GM19238 (cell line): ENCODE data around the gene IMPDH1.

ENCODE experiments used
- DNase-seq: peaks from one replicate; pipeline ENCODE4 v3.0.0; 2011; ENCODE audit warnings: low spot score; ENCODE audit not compliant: insufficient read length

IMPDH1 gene

DNA sequence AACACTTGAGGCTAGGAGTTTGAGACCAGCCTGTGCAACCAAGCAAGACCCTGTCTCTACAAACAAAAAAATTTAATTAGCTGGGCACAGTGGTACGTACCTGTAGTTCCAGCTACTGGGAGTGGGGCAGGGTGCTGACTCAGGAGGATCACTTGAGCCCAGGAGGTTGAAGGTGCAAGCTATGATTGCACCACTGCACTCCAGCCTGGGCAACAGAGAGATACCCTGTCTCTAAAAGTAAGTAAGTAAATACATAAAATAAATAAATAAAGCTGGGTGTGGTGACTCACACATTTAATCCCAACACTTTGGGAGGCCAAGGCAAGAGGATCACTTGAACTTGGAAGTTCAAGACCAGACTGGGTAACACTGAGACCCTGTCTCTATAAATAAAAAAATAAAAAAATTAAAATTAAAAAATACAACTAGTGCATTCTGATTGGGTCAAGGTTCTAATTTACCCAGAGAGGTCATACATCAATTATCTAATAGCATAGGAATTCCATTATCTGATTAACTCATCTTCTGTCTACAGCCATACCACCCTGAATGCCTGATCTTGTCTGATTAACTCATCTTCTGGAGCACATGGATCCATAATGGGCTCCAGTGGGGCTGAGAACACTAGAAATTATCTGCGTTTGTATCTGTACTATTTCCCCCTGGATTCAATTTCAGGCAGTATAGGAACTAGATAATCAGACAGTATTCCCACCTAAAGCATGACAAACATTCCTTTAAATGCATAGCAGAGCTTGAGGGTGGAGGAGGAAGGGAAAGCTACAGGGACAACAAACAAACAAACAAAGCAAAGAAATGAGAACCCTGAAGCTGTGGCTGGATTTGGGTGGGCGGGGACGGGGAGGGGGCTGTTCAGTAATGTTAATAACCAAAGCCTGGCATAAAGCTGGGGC, 24.9 kb upstream of the IMPDH1 start:
- no peak for DNase-seq

DNA sequence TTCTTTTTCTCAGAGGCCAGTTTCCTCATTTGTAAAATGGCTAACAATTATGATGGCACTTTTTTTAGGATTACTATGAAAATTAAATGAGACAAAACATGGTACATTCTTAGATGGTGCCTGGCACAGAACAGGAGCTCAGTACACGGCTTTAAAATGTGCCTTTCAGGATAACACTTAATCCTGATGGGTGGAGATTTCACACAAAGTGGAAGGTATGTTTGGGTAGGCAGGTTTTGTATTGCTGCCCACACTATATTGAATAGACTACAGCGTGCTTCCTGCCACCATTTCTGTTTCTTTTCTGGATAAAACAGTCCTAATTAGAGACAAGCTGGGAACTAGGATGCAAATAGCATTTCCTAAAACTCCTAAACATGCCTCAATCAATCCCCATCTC, 22.0 kb upstream of the IMPDH1 start:
- DNase-seq: no peak

DNA sequence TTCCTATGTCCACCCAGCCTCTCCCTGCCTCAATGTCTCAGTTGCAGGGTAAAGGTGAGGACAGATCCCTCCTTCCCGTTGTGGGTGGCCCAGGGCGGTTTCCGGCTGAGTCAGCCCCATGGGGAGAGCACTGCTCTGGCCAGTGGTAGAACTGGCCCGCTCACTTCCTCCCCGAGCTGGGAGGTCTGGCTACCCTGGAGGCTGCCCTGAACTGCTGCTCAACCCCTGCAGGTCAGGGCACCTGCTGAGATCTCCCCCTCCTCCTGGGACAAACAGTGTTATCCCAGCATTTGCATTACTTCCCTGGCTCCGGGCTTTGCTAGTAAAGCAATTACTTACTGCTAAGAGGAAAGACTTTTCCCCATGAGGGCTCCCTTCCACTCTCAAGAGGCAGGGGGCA, 21.4 kb upstream of the IMPDH1 start:
- no peak for DNase-seq

DNA sequence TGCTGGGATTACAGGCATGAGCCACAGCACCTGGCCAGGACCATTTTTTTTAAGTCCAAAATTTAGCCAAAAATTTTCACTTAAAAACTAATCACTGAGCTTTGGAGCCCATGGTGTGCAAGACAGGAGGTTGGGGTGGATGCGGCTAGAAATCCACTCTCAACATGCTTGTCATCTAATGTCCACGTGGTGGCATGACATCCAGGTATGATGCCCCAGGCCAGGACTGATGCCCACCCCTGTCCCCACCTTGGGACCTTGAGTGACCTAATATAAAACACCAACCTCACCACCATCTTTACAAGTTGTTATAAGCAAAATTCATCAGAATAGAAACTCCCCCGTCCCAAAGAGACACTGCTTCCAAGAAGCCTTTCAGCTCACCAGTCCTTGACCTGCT, 20.4 kb upstream of the IMPDH1 start:
- no peak for DNase-seq

DNA sequence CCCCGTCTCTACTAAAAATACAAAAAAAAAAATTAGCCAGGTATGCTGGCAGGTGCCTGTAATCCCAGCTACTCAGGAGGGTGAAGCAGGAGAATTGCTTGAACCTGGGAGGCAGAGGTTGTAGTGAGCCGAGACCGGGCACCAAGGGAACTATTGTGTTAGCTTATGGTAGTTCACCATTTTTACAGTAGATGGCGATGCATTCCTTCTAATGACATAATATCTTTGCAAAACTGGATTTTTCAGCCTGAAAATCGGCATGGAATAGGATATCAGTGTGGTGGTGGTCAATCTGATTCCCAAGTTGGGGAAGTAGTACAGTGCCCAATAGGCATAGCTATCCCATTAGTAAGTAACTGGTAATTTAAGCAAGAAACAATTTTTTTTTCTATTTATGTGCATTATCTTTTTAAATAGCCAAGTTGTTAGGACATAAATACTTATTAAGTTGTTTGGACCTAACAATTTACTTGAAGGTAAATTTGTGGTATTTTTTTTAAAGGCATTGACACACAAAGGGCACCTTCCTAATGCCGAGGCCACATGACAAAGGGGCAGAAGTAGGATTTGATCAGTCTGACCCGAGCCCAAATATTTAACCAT, 17.6 kb upstream of the IMPDH1 start:
- DNase-seq: no peak

DNA sequence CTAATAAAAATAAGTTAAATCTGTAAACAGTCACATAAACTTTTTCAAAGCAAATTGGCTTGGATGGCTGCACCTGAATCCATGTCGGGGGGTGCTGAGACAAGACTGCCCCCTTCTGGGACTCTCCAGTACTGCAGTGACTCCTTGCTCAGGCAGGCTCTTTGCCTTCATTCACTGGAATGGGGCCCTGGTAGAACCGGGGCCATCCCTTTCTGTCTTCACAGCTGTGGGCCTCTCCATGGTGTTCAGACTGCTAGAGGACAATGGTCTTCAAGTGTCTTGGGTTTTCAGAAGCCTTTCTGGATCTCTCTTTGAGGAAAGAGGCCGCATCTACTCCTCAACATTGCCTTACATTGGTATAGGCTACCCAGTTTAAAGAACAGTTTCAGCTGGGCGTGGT, 16.1 kb upstream of the IMPDH1 start:
- DNase-seq: peak; percentile 53

DNA sequence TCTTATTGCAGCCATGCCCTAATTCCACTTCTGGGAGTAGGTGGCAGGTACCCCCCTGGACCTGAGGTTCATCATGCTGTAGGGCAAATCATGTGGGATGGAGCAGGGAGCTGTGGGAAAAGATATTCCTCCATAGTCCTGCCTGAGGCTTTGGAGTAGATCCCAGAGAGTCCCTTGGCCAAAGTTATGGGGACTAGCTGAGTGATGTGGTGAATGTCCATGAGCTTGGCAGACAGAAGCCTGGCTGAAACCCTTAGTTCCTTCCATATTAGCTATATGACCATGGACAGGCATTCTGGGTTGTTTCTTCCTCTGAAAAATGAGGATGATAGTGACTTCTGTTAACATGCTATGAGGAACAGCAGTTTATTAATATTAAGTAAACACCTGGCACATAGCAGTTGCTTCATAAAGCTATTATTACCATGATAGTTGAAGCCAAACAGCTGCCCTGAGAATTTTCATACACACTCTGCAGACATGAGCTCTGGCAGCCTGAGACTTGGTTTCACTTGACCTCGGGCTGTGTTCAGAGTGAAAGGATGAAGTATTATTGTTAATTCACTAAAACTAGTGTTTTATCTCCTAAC, 15.0 kb upstream of the IMPDH1 start:
- DNase-seq: no peak

DNA sequence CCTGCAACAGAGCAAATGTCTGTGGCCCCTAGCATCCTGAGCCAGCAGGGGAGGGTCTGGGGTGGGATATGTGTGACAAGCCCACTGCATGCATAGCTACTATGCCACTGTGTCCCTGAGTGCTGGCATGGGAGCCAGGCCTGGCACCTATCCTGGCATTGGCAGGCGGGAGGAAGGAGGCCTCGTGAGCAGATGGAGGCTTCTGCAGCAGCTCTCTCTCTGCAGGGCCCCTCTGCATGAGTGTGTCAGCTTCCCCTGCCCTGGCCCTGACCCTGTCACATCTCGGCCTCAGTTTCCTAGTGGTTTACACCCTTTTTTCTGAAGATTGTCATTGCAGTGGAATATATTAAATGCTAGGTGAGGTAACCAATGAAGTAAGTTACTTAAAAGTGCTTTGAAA, 13.1 kb upstream of the IMPDH1 start:
- DNase-seq: no peak

DNA sequence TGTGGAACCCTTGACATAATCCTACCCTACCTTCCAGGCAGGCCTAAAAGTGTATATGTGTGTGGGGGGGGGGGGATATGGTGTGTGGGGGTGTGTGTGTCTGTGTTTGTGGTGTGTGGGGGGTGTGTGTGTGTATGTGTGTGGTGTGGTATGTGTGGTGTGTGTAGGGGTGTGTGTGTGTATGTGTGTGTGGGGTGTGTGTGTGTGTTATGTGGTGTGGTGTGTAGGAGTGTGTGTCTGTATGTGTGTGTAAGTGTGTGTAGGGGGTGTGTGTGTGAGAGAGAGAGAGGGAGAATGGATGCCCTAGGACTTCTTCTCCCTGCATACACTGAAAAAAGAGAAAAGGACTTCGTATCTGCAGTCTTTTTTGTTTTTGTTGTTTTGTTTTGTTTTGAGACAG, 12.3 kb upstream of the IMPDH1 start:
- DNase-seq: no peak

DNA sequence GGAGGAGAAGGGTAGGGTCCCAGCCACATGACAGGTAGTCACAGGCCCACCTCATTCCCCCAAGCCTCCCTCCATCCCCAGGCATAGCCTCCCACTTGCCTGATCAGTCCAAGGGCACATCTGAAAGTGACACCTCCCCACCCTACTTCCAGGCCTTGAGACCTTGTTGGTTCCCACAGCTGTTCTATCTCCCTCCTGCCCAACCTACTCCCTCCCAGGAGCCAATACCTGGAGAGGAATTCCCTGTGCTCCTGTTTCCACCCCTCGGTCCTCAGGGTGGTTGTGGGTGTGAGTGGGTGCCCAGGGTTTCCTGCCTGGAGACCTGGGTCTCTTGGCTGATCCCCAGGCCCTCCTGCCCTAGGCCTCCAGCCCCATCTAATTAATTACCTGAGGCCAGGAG, 11.6 kb upstream of the IMPDH1 start:
- DNase-seq: no peak

DNA sequence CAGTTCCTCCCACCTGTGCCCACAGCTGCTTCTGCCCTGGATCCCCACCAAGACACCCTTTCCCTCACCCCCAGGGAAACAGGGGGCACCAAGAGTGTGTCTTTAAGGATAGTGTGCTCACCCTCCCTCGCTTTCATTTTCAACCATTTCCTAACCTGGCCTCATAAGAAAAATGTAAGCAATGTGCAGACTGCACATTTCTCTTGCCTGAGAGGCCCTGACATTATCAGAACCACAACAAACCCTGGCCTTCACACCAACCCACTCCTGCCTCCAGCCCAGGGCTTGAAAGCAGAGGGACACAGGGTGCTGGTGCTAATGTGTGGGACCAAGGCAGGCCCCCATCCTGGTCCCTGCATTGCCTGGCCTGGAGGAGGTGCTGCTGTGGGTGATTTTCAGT, 11.0 kb upstream of the IMPDH1 start:
- no peak for DNase-seq

DNA sequence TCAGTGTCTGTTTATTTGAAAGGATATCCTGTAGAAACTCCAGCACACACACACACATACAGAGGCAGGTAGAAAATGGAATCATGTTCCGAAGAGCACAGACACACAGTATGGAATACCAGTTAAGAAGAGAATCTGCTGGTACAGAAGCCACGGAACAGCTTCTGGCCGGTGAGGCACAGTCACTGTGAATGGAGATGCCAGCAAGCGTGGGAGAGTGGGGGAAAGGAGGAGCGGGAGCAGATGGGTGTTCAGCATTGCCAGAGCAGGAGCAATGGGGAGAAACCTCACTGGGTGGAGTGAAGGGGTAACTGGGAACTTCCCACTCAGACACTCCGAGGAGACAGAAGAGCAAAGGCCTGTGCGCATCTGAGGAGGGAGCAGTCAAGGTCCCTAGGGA, 9.5 kb upstream of the IMPDH1 start:
- DNase-seq: no peak

DNA sequence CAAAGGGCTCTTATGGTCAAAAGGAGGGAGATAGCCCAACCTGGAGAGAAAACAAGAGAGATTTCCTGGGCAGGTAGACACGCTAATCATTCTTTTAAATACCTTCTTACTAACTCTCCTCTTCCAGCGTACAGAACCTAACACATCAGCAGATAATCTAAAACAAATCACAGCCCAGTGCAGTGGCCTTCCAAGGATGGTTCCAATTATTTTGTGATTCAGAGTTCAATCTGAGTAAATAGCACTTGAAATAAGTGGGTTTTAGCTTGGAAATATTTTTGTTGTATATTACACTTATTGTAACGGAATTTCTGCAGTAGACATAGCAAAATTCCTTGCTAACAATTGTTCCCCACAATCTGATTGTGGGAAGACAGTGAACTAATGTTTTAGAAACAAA, 7.3 kb upstream of the IMPDH1 start:
- DNase-seq: no peak

DNA sequence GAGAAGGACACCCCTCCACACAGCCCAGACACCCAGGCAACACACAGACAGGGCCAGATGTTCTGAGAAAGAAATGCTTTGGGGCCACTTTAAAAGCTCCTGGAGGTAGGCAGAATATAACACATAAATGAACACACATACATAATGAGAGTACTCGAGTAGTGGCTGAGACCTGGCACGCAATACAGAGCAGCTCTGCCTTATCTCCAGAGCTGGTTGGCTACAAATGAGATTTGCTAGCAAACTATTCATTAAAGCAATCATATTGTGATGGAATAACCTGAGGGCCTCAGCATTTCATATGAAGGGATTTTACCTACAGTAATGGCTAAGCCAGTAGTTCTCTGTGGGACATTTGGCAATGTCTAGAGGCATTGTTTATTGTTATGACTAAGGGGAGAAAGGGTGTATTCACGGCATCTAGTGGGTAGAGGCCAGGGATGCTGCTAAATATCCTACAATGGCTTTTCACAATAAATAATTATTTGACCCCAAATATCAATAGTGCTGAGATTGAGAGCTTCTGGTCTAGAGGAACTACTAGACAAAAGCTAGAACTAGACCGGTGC, 5.5 kb upstream of the IMPDH1 start:
- no peak for DNase-seq

DNA sequence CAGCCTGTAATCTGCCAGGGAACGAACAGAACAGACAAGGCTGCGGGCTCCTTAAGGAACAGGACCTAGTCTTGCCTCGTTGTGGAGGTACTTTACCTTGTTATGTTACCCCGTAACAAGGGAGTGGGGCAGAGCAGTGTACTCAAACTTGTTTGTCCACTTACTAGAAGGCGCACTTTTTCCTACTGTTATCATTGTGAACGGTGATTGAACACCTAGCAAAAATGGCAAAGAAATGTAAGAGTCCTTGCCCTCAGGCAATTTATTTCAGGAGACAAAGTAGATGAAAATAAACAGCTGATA, 620 bp upstream of the IMPDH1 start:
- no peak for DNase-seq

DNA sequence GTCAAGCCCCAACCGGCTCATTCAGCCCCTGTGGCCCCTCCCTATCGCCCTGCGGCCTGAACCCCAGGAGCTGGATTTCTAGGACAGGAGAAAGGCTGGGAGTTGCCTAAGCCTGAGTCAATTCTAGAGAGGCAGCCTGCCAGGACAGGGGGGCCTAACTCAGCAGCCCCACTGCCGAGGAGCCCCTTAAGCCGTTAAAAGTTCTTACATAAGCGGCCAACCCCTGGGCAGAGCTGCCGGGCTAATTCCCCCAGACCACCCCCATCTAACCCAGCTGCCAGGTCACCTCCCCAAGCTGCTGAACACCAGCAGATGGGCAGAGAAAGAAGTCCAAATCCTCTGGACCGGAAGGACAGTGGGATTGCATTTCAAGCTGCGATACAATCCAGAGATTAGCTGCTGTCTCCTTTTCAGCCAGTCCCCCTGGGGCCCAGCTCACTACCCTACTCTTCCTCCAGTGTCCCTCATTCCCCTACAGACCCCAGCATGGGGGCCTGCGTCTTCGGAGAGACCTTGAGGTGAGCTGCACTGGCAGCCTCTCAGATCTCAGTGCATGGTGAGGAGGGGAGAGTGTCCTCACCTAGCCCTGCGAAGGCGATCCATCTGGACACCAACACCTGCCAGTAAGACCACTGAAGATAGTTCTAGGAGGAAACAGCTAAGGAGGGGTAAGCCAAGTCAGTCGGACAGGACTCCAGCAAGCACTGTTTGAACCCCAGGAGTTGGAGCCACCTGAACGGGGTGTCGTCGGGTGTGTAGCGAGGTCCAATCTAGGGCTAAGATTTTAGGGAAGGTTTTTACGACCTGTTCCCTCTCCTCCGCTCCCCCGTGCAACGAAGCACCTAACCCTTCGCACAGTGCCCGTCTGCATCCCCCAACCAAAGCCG, 830 bp downstream of the IMPDH1 start:
- no peak for DNase-seq

DNA sequence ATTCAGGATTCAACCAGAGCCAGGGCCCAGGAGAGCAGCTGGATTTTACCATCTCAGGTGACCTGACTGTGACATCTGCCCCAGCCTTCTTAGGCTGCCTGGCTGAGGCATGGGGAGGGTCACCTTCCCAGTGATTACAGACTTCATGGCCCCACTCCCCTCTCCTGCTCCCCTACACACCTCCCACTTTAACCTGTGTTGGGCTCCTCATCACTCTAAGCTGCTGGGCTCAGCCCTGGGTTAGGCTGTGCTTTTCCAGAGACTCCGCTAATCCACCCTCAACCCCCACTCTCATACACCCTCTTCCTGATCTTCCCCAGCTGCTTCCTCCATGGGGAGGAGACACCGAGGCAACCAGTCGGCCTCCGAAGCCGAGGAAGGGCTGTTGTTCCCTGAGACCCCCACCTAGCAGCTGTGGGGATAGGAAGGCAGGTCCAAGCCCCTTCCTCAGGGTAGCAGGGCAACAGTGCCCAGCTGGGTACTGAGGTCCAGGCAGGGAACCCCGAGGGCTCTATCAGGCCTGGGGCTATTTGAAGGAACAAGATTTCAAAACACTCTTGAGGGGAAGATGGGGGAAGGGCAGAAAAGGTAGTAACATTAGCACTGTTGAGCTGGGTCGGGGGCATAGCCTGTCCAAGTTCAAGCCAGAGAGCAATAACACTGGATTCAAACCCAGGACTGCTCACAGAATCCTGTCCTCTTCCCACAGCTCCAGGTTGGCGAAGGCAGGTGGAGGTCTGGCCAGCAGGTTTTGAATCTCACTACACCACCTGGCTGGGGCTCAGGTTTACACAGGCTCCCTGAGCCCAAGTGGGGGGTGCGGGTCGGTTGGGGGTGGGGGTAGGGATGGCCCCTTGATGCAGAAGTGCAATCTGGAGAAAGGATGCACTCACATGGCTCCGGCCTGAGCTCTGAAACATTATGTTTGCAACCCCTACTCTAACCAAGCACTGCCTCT, 1.8 kb downstream of the IMPDH1 start:
- no peak for DNase-seq

DNA sequence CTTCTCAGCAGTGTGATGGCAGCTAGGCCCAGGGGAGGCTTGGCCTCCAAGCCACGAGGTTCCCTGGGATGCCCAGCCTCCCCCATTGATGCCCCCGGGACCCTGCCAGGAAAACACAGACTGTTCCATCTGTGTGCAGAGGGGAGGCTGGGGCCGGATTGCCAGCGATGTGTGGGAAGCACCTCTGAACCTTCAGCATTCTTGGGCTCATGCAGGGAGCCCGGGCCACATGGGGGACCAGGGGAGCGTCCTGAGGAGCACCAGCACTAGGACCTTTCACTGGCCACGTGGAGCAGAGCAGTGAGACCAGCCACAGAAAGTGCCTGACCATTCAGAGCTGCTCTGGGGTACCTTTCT, 2.6 kb downstream of the IMPDH1 start:
- no peak for DNase-seq

DNA sequence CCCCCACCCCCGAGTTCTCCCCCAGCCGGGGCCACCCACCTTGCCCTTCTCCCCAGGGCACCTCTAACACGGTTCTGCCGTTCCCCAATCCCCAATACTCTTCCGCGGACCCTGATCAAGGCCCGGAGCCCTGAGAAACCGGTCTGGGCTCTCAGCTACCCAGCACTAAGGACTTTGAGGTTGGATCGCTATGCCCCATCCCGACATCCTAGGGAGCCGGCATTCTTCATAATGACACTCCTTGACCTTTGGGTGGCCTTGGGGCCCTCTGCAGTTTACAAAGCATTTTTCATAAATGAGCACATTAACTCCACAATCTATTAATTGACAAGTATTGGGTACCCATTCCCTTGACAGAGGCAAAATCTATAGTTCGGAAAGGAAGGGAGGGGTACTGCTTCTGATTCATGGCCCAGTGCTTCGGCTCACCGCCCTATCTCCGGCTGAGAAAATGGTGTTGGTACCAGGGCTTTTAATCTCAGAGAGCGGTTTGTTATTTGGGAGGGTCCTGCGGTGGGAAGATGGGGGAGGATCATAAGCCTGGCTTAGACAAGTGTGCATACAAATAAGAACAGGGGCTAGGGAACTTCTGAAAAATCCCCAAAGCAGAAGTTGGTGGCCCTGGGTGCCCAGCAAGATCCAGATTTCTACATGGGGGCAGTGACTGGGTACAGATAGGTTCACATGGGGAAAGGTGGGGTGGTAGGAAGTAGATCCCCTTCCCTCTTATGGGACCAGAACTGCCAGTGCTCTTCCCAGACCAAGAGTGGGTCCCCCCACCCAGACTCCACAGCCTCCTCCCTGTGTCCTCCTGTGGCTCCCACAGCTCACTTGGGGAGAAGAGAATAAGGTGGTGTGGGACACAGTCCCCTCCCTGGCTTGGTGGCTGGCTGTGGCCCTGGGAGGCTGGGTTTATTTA, 3.2 kb downstream of the IMPDH1 start:
- DNase-seq: no peak
